Epithelial cell of prostate (primary cell): Measurements from ENCODE around the gene APC.
"Not testable (repeated sequence)": the region's sequence is repeated elsewhere in the genome, so short reads cannot be mapped to it uniquely, and the experiment has no call there.

Source experiments
- DNase-seq: peaks from one replicate; pipeline ENCODE4 v3.0.0-alpha.2; 2011; ENCODE audit warnings: low read depth, low spot score
- H3K27ac ChIP-seq: fragments of 450-650 bp; 2 replicates; pipeline ENCODE4 v1.5.1; 2017; ENCODE audit warnings: mild to moderate bottlenecking

The APC gene

DNA sequence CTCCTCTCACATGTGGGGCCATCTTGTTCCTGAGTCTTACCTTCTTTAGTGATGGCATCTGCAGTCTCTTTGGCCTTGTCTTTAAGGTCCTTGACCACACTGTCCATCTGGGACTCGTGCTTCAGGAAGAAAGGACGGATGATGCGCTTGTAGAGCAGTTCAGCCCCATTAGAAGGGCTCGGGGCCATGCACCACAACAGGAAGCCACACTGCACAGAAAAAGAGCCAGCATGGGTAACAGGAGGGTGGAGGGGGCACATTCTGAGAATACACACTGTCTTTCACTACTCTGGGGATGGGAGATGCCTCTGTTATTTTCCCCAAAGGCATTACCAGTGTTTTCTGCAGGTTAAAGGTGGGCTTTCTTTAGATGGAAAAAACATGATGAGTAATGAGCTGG lies 149.3 kb downstream of the APC start:
- no peak for DNase-seq
- H3K27ac ChIP-seq: no peak overlapping the region

DNA sequence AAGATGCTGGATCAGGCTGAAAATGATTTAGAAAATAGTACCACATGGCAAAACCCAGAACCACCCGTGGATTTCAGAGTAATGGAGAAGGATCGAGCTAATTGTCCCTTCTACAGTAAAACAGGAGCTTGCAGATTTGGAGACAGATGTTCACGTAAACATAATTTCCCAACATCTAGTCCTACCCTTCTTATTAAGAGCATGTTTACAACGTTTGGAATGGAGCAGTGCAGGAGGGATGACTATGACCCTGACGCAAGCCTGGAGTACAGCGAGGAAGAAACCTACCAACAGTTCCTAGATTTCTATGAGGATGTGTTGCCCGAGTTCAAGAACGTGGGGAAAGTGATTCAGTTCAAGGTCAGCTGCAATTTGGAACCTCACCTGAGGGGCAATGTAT lies 154.4 kb downstream of the APC start:
- not testable (repeated sequence) for H3K27ac ChIP-seq, DNase-seq

DNA sequence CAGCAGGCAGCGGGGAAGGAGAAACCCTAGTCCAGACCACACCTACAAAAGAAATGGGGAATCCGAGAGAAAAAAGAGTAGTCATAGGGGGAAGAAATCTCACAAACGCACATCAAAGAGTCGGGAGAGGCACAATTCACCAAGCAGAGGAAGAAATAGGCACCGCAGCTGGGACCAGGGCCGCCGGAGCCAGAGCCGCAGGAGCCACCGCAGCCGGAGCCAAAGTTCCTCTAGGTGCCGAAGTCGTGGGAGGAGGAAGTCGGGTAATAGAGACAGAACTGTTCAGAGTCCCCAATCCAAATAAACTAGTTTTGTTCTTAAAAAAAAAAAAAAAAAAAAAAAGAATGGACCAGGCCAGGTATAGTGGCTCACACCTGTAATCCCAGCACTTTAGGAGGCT lies 155.1 kb downstream of the APC start:
- H3K27ac ChIP-seq: no peak overlapping the region
- DNase-seq: no peak

- DNase-seq: no peak
- no peak overlapping the region for H3K27ac ChIP-seq
Measured at GRCh38 chr5:112895682-112896081, 158.0 kb downstream of the APC start.
